Islet of Langerhans (tissue), 1 donor: ENCODE measurements around the gene PAK4.

Experiments
- FAIRE-seq: peaks from one replicate; lab custom pipeline; 2011; peaks lifted over from hg19 to GRCh38; lab: Jason Lieb, UNC

The PAK4 gene

GRCh38 chr19:39166571-39167391 lies 41.2 kb downstream of the PAK4 start:
- no peak for FAIRE-seq

GRCh38 chr19:39167461-39168257 lies 42.1 kb downstream of the PAK4 start:
- FAIRE-seq, result no peak

- FAIRE-seq, result no peak
These were observed 42.9 kb downstream of the PAK4 start for GRCh38 chr19:39168258-39169142.

- FAIRE-seq, result no peak
These were observed 43.7 kb downstream of the PAK4 start for GRCh38 chr19:39169143-39169810.

GRCh38 chr19:39170386-39171231 lies 45.0 kb downstream of the PAK4 start:
- no peak for FAIRE-seq

- no peak for FAIRE-seq
These were observed 46.2 kb downstream of the PAK4 start for GRCh38 chr19:39171479-39172465.

- FAIRE-seq, result no peak
These were observed 47.3 kb downstream of the PAK4 start for GRCh38 chr19:39172700-39173501.

GRCh38 chr19:39173502-39173991 lies 48.0 kb downstream of the PAK4 start:
- FAIRE-seq, result no peak

- FAIRE-seq, result no peak
These were observed 48.6 kb downstream of the PAK4 start for GRCh38 chr19:39174142-39174541.

- FAIRE-seq, result no peak
These were observed 49.3 kb downstream of the PAK4 start for GRCh38 chr19:39174558-39175544.

GRCh38 chr19:39175564-39175963 lies 50.0 kb downstream of the PAK4 start:
- FAIRE-seq, result no peak

- no peak for FAIRE-seq
These were observed 51.6 kb downstream of the PAK4 start for GRCh38 chr19:39177110-39177699.

GRCh38 chr19:39177736-39178135 lies 52.1 kb downstream of the PAK4 start:
- FAIRE-seq, result no peak

- FAIRE-seq, result no peak
These were observed 52.9 kb downstream of the PAK4 start for GRCh38 chr19:39178296-39179006.

GRCh38 chr19:39179754-39180153 lies 54.2 kb downstream of the PAK4 start:
- FAIRE-seq, result no peak

GRCh38 chr19:39180749-39181148 lies 55.2 kb downstream of the PAK4 start:
- FAIRE-seq, result no peak
